Measurements from ENCODE around the gene ARSG. TPM values are rescaled to one million over a fixed set of nuclear protein-coding genes. Genes with fewer than 3 reads are reported as not detected.

The ARSG gene
- total and polyA plus RNA-seq, 2 donors (not counting 3 experiments of a cell fraction or from before 2014, with no cell fraction given) = 3.9 to 7.0 TPM

GRCh38 chr17:68341482-68341881 is 50.2 kb downstream of the ARSG start:
- POLR2A ChIA-PET = no interaction called here
- DNase-seq (ENCODE audit: low read depth, low spot score) (no peak), FAIRE-seq (no peak)
- H4K20me1 ChIP-seq (replicated peaks; ENCODE audit: control insufficient read depth, extremely low read depth, insufficient read depth, low read length) = no peaks in the 10 kb centered on the region
- TF ChIP-seq CTCF (IDR thresholded peaks at IDR 0.05; ENCODE audit: extremely low read depth in 1 of 2, insufficient read depth in 1 of 2, low read depth in 1 of 2, low read length in 2 of 2) (no peak), EZH2 (IDR thresholded peaks at IDR 0.05; ENCODE audit: borderline replicate concordance, low read depth, low read length, severe bottlenecking) (no peak), POLR2AphosphoS5 (IDR thresholded peaks at IDR 0.05; ENCODE audit: insufficient read depth, low read depth, low read length) (no peak), MAX (IDR thresholded peaks at IDR 0.05; ENCODE audit: insufficient read depth, insufficient read length) (no peak), POLR2A (IDR thresholded peaks at IDR 0.05; ENCODE audit: low read depth, low read length) (no peak), JUN (IDR thresholded peaks at IDR 0.05; ENCODE audit: borderline replicate concordance, insufficient read depth, insufficient read length, low read depth) (no peak), MYC (IDR thresholded peaks at IDR 0.05; ENCODE audit: low read depth, low read length) (no peak), GATA2 (IDR thresholded peaks at IDR 0.05; ENCODE audit: insufficient read depth, insufficient read length, low read depth, low read length) (no peak), FOS (IDR thresholded peaks at IDR 0.05; ENCODE audit: borderline replicate concordance, insufficient read depth, low read length) (no peak)
- no peaks in the 10 kb centered on the region for H3K36me3 ChIP-seq (ENCODE audit: control insufficient read depth in 2 of 2, extremely low read depth in 1 of 2, insufficient read depth in 2 of 2, low read length in 2 of 2)
- H3K9ac ChIP-seq (replicated peaks; ENCODE audit: extremely low read depth, insufficient read depth, low read length) = no peak overlapping the region
- H3K4me1 ChIP-seq (ENCODE audit: control insufficient read depth, extremely low read depth, insufficient read depth, low read length) = peaks cover 5% of the 10 kb centered on the region
- H3K27me3 ChIP-seq (ENCODE audit: control insufficient read depth in 2 of 2, insufficient read depth in 2 of 2, low read length in 2 of 2) = no peaks in the 10 kb centered on the region
- H3K4me3 ChIP-seq (replicated peaks in 1 of 3; ENCODE audit: insufficient read depth in 1 of 3, low read depth in 1 of 3, low read length in 3 of 3) = no peak overlapping the region
- CTCF ChIA-PET = no interaction called here
- no peak overlapping the region for H2AFZ ChIP-seq (ENCODE audit: low read depth, low read length)
- H3K79me2 ChIP-seq (ENCODE audit: control insufficient read depth, insufficient read depth, low read length) = no peaks in the 10 kb centered on the region
- H3K4me2 ChIP-seq (ENCODE audit: insufficient read depth, low read length) = no peak overlapping the region
- H3K27ac ChIP-seq (ENCODE audit: insufficient read depth, low read depth, low read length) = no peak overlapping the region
- no TSS peak for BruUV-seq (replicated peaks)
- H3K9me3 ChIP-seq (replicated peaks; ENCODE audit: control insufficient read depth, insufficient read depth, low read length) = no peaks in the 10 kb centered on the region
- intact Hi-C loops (cut with micrococcal nuclease) = no loop called here
- no peaks in the 10 kb centered on the region for H3K9me1 ChIP-seq (replicated peaks; ENCODE audit: control insufficient read depth, extremely low read depth, insufficient read depth, low read length)
- dilution Hi-C loops (cut with MboI; ENCODE audit: extremely low pct_ligation_motif_present, low sequenced_read_pairs) = no loop called here
